Breast epithelium (tissue), 3 donors: ENCODE measurements around the gene ZNF813.

Experiments
- POLR2A ChIP-seq: fragments of 450-650 bp; IDR thresholded peaks from one replicate; pipeline ENCODE4 v1.6.1; 2016; ENCODE audit warnings: antibody characterized with exemption, mild to moderate bottlenecking, moderate library complexity
- POLR2AphosphoS5 ChIP-seq, 3 donors: sonication (generic); formaldehyde crosslinking; IDR thresholded peaks; one replicate each; pipeline ENCODE4 v1.6.1; 2017; ENCODE audit warnings: antibody characterized with exemption in 3 of 3

DNA sequence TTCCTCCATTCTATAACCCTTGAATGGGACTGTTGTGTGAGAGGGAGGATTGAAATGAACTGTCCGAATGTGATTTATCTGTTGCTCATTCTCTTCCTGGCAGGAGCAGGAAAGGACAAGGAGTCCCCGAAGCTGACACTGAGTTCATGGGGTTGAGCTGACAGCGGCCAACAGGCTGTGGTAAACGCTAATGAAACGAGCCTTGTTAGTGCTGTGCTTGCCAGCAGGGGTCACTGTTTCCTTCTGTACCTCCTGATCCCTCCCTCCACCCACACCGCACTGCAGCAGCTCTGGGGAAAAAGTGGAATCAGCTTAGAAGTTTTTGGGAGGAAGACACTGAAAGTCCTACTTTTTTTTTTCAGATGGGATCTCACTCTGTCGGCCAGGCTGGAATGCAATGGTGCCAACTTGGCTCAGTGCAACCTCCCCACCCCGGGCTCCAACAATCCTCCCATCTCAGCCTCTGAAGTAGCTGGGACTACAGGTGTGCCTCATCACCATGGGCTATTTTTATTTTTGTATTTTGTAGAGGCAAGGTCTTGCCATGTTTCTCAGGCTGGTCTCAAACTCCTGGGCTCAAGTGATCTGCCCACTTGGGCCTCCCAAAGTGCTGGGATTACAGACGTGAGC lies 42.5 kb upstream of the ZNF813 start:
- TF ChIP-seq POLR2AphosphoS5 (IDR thresholded peaks at IDR 0.05) (peak in 2 of 3 donors; percentile 37 to 49), POLR2A (no peak)
